Caco-2 (cell line): ENCODE data around the gene USP53. TPM values are rescaled to one million over a fixed set of nuclear protein-coding genes. Genes with fewer than 3 reads are reported as not detected.

Experiments used
- BruUV-seq: library from RNA; stranded (reverse); fragments of 400-500 nt; replicated peaks from 2 replicates; lab custom pipeline; 2021; lab: Mats Ljungman, UMichigan
- CTCF ChIA-PET: fragments of 300-600 bp; sonication (Branson Sonifier 250); formaldehyde crosslinking; loops from one replicate; lab custom pipeline; 2022; ENCODE audit warnings: antibody characterized with exemption; lab: Charles Lee
- POLR2A ChIA-PET: fragments of 300-600 bp; sonication (Branson Sonifier 250); formaldehyde crosslinking; loops from one replicate; lab custom pipeline; 2022; ENCODE audit warnings: antibody characterized with exemption; lab: Charles Lee
- DNase-seq, 2 experiments: peaks; one replicate each; pipeline versions ENCODE4 v3.0.0 to v3.0.0-alpha.2; 2020 to 2022
- H3K27me3 ChIP-seq: replicated peaks from 2 replicates; pipeline ENCODE4 v1.6.0; 2011; ENCODE audit warnings: low read length; ENCODE audit not compliant: control insufficient read depth, insufficient read depth
- H3K36me3 ChIP-seq: 2 replicates; pipeline ENCODE4 v1.5.1; 2011; ENCODE audit warnings: low read length; ENCODE audit not compliant: control insufficient read depth, insufficient read depth
- H3K4me1 ChIP-seq: fragments of 250-450 bp; sonication (Bioruptor Pico); 2 replicates; pipeline ENCODE4 v1.5.1; 2020; ENCODE audit warnings: mild to moderate bottlenecking
- H3K4me3 ChIP-seq: 2 replicates; pipeline ENCODE4 v1.5.1; 2011; ENCODE audit warnings: low read depth, mild to moderate bottlenecking, control low read depth, low read length
- H3K9me3 ChIP-seq: fragments of 250-450 bp; sonication (Bioruptor Pico); 2 replicates; pipeline ENCODE4 v1.5.1; 2020; ENCODE audit warnings: mild to moderate bottlenecking, moderate library complexity
- H3K27ac Mint-ChIP-seq: one replicate; pipeline ENCODE4 v1.8.0; 2022; ENCODE audit warnings: mixed read lengths; ENCODE audit not compliant: unreplicated experiment
- H3K27me3 Mint-ChIP-seq: one replicate; pipeline ENCODE4 v1.8.0; 2022; ENCODE audit warnings: mixed read lengths; ENCODE audit not compliant: insufficient read depth, unreplicated experiment
- H3K36me3 Mint-ChIP-seq: one replicate; pipeline ENCODE4 v1.8.0; 2022; ENCODE audit warnings: mild to moderate bottlenecking, mixed read lengths; ENCODE audit not compliant: insufficient read depth, unreplicated experiment
- H3K4me1 Mint-ChIP-seq: one replicate; pipeline ENCODE4 v1.8.0; 2022; ENCODE audit warnings: low read depth, mixed read lengths; ENCODE audit not compliant: unreplicated experiment
- H3K4me3 Mint-ChIP-seq: one replicate; pipeline ENCODE4 v1.8.0; 2022; ENCODE audit warnings: mild to moderate bottlenecking, moderate library complexity, mixed read lengths; ENCODE audit not compliant: unreplicated experiment
- H3K9me3 Mint-ChIP-seq: one replicate; pipeline ENCODE4 v1.8.0; 2022; ENCODE audit warnings: mixed read lengths; ENCODE audit not compliant: unreplicated experiment
- intact Hi-C: fragments of 100-400 bp; cut with micrococcal nuclease; formaldehyde crosslinking; loops from one replicate; pipeline ENCODE4 v1.10.0; 2022; ENCODE audit not compliant: unreplicated experiment
- total RNA-seq: library from RNA; stranded (reverse); gene quantifications from 2 replicates; pipeline ENCODE4 v1.2.3, GENCODE V29; 2022
- TF ChIP-seq, protein P1 (sequence below), 2 experiments: fragments of 200-600 bp in 1 of 2; IDR thresholded peaks; 1 replicate in 1 of 2; 2 replicates in 1 of 2; pipeline versions ENCODE4 v1.5.1 to v1.8.0; 2011 to 2022; ENCODE audit warnings: antibody characterized with exemption in 1 of 2, control low read depth in 1 of 2, inconsistent platforms in 1 of 2, low read depth in 1 of 2, low read length in 1 of 2, mild to moderate bottlenecking in 1 of 2, moderate library complexity in 1 of 2; ENCODE audit not compliant: insufficient read depth in 1 of 2, severe bottlenecking in 1 of 2, unreplicated experiment in 1 of 2

The USP53 gene
- total RNA-seq, 1 experiment from 2014 or later, result 49.3 TPM

GRCh38 chr4:119297795-119298194 lies 85.3 kb downstream of the USP53 start:
- H3K4me1 ChIP-seq, result no peaks in the 10 kb centered on the region
- H3K4me3 ChIP-seq, result no peak overlapping the region; the same call in 1 of the 2 replicates
- DNase-seq, result no peak
- H3K27ac Mint-ChIP-seq, result peak overlapping the region; percentile 65
- POLR2A ChIA-PET, result no interaction called here
- no peaks in the 10 kb centered on the region for H3K9me3 Mint-ChIP-seq
- intact Hi-C loops, result loop anchor here (5.0 kb wide), 1 partner anchor 160 kb away; the partner anchor contains the start of gene MYOZ2
- BruUV-seq, result no TSS peak
- peak overlapping the region; percentile 99 for H3K4me3 Mint-ChIP-seq
- H3K36me3 ChIP-seq, result peaks cover 2% of the 10 kb centered on the region; the same call in 1 of the 2 replicates
- CTCF ChIA-PET, result no interaction called here
- TF ChIP-seq, protein P1, sequence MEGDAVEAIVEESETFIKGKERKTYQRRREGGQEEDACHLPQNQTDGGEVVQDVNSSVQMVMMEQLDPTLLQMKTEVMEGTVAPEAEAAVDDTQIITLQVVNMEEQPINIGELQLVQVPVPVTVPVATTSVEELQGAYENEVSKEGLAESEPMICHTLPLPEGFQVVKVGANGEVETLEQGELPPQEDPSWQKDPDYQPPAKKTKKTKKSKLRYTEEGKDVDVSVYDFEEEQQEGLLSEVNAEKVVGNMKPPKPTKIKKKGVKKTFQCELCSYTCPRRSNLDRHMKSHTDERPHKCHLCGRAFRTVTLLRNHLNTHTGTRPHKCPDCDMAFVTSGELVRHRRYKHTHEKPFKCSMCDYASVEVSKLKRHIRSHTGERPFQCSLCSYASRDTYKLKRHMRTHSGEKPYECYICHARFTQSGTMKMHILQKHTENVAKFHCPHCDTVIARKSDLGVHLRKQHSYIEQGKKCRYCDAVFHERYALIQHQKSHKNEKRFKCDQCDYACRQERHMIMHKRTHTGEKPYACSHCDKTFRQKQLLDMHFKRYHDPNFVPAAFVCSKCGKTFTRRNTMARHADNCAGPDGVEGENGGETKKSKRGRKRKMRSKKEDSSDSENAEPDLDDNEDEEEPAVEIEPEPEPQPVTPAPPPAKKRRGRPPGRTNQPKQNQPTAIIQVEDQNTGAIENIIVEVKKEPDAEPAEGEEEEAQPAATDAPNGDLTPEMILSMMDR (IDR thresholded peaks at IDR 0.05; ENCODE audit: insufficient read depth in 1 of 2, low read depth in 1 of 2, low read length in 1 of 2, severe bottlenecking in 1 of 2, unreplicated experiment in 1 of 2), result no peak
- peaks cover 7% of the 10 kb centered on the region for H3K4me1 Mint-ChIP-seq
- H3K36me3 Mint-ChIP-seq, result peaks cover 66% of the 10 kb centered on the region
- H3K9me3 ChIP-seq, result no peaks in the 10 kb centered on the region
- H3K27me3 ChIP-seq, result no peaks in the 10 kb centered on the region
- H3K27me3 Mint-ChIP-seq, result no peaks in the 10 kb centered on the region

DNA sequence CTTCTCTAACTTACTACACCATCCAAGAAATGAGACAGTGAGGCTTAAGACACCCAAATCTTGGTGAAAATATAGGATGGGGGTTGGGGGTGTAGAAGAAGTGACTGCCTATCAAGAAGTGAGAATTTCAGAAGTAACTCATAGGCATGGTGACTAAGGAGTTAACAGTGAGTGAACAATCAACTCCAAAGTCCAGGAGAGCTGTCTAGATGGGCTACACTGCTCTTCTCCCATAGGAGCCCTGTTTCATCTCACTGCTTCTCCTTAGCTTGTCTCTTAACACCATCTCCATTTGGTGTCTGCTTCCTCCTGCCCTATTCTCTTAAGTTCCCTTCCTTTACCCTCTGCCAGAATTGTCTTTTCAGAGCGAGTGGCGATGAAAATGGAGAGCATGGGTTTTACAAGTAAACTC lies 86.8 kb downstream of the USP53 start:
- H3K4me1 ChIP-seq, result no peaks in the 10 kb centered on the region
- H3K9me3 ChIP-seq, result no peaks in the 10 kb centered on the region
- TF ChIP-seq, protein P1 (IDR thresholded peaks at IDR 0.05; ENCODE audit: insufficient read depth in 1 of 2, low read depth in 1 of 2, low read length in 1 of 2, severe bottlenecking in 1 of 2, unreplicated experiment in 1 of 2), result no peak
- peak in 1 of 2 experiments; percentile 26 for DNase-seq
- ChIA-PET CTCF (interaction anchor here (1.0 to 1.4 kb wide), 2 partner anchors 257 to 259 kb away, joined by 3 to 5 read pairs; no protein-coding TSS in a partner anchor), POLR2A (interaction anchor here (2.3 kb wide), 1 partner anchor 159 kb away, joined by 8 read pairs; no protein-coding TSS in a partner anchor)
- no TSS peak for BruUV-seq
- H3K9me3 Mint-ChIP-seq, result no peaks in the 10 kb centered on the region
- peak overlapping the region; percentile 99 for H3K27ac Mint-ChIP-seq
- peaks cover 2% of the 10 kb centered on the region; the same call in 1 of the 2 replicates for H3K36me3 ChIP-seq
- peak overlapping the region; percentile 72 for H3K4me3 ChIP-seq
- H3K27me3 Mint-ChIP-seq, result no peaks in the 10 kb centered on the region
- peak overlapping the region; percentile 99 for H3K4me3 Mint-ChIP-seq
- intact Hi-C loops, result loop anchor here (5.0 kb wide), 1 partner anchor 162 kb away; the partner anchor contains the start of gene MYOZ2
- peaks cover 62% of the 10 kb centered on the region for H3K36me3 Mint-ChIP-seq
- no peaks in the 10 kb centered on the region for H3K27me3 ChIP-seq
- H3K4me1 Mint-ChIP-seq, result peaks cover 11% of the 10 kb centered on the region

GRCh38 chr4:119299741-119300100 lies 87.2 kb downstream of the USP53 start:
- Mint-ChIP-seq H3K9me3 (no peaks in the 10 kb centered on the region), H3K27ac (peak overlapping the region; percentile 99), H3K4me3 (peak overlapping the region; percentile 99), H3K4me1 (peaks cover 11% of the 10 kb centered on the region), H3K27me3 (no peaks in the 10 kb centered on the region), H3K36me3 (peaks cover 62% of the 10 kb centered on the region)
- no peaks in the 10 kb centered on the region for H3K27me3 ChIP-seq
- DNase-seq, result no peak
- ChIA-PET POLR2A (interaction anchor here (0.6 to 2.3 kb wide), 9 partner anchors 28 to 274 kb away, joined by 3 to 8 read pairs (median 3); partner anchors contain the start of gene USP53), CTCF (interaction anchor here (0.6 to 1.4 kb wide), 3 partner anchors 10 to 259 kb away, joined by 3 to 5 read pairs (median 4); no protein-coding TSS in a partner anchor)
- TF ChIP-seq, protein P1 (IDR thresholded peaks at IDR 0.05; ENCODE audit: insufficient read depth in 1 of 2, low read depth in 1 of 2, low read length in 1 of 2, severe bottlenecking in 1 of 2, unreplicated experiment in 1 of 2), result no peak
- BruUV-seq, result TSS peak; percentile 85
- intact Hi-C loops, result loop anchor here (1.0 to 5.0 kb wide), 7 partner anchors 9 to 317 kb away; partner anchors contain the start of gene MYOZ2
- H3K4me3 ChIP-seq, result peak overlapping the region; percentile 72
- no peaks in the 10 kb centered on the region for H3K4me1 ChIP-seq
- H3K9me3 ChIP-seq, result no peaks in the 10 kb centered on the region
- peaks cover 2% of the 10 kb centered on the region; the same call in 1 of the 2 replicates for H3K36me3 ChIP-seq
